ENCODE data around the gene MEPCE.
"Not testable (repeated sequence)": the region's sequence is repeated elsewhere in the genome, so short reads cannot be mapped to it uniquely, and the experiment has no call there.

The MEPCE gene

GRCh38 chr7:100437150-100438100 is 7.8 kb downstream of the MEPCE start:
- Histone ChIP-seq H3K27me3 (ENCODE audit: insufficient read depth, low read depth) (no peaks in the 10 kb centered on the region), H4K20me1 (ENCODE audit: insufficient read depth) (no peaks in the 10 kb centered on the region), H3K4me1 (ENCODE audit: low read depth, poor library complexity, severe bottlenecking) (peaks cover 20% of the 10 kb centered on the region), H2AFZ (ENCODE audit: low read depth) (peak overlapping the region; percentile 56; the same call in 1 of the 2 replicates), H3K27ac (no peak overlapping the region), H3K9ac (peak overlapping the region; percentile 82; the same call in 1 of the 2 replicates), H3K4me2 (peak overlapping the region; percentile 49), H3K4me3 (IDR thresholded peaks at IDR 0.05; ENCODE audit: insufficient read depth, low read depth, low read length) (no peak overlapping the region), H3K36me3 (ENCODE audit: insufficient read depth) (peaks cover 4% of the 10 kb centered on the region; the same call in 1 of the 2 replicates), H3K79me2 (ENCODE audit: insufficient read depth, low read depth) (peaks cover 24% of the 10 kb centered on the region)
- TF ChIP-seq CTCF (conservative IDR thresholded peaks at IDR 0.05; ENCODE audit: low read depth, low read length): no peak

- peaks cover 17% of the 10 kb centered on the region for H3K4me1 ChIP-seq (ENCODE audit: low read depth, poor library complexity, severe bottlenecking)
- no peak for TF ChIP-seq CTCF (conservative IDR thresholded peaks at IDR 0.05; ENCODE audit: low read depth, low read length)
- H3K79me2 ChIP-seq (ENCODE audit: insufficient read depth, low read depth): peaks cover 24% of the 10 kb centered on the region
- no peak overlapping the region for H2AFZ ChIP-seq (ENCODE audit: low read depth)
- no peaks in the 10 kb centered on the region for H4K20me1 ChIP-seq (ENCODE audit: insufficient read depth)
- H3K27ac ChIP-seq: no peak overlapping the region
- no peaks in the 10 kb centered on the region for H3K27me3 ChIP-seq (ENCODE audit: insufficient read depth, low read depth)
- H3K4me2 ChIP-seq: no peak overlapping the region
- peaks cover 4% of the 10 kb centered on the region; the same call in 1 of the 2 replicates for H3K36me3 ChIP-seq (ENCODE audit: insufficient read depth)
- no peak overlapping the region for H3K4me3 ChIP-seq (IDR thresholded peaks at IDR 0.05; ENCODE audit: insufficient read depth, low read depth, low read length)
- no peak overlapping the region for H3K9ac ChIP-seq
Measured at GRCh38 chr7:100438172-100438571, 8.5 kb downstream of the MEPCE start.

GRCh38 chr7:100438731-100439130 is 9.1 kb downstream of the MEPCE start:
- not testable (repeated sequence) for H2AFZ ChIP-seq (ENCODE audit: low read depth); H3K27me3 ChIP-seq (ENCODE audit: insufficient read depth, low read depth)
- peaks cover 15% of the 10 kb centered on the region for H3K4me1 ChIP-seq (ENCODE audit: low read depth, poor library complexity, severe bottlenecking)

GRCh38 chr7:100439244-100439643 is 9.6 kb downstream of the MEPCE start:
- H4K20me1 ChIP-seq (ENCODE audit: insufficient read depth); H3K36me3 ChIP-seq (ENCODE audit: insufficient read depth); H3K4me1 ChIP-seq (ENCODE audit: low read depth, poor library complexity, severe bottlenecking); H2AFZ ChIP-seq (ENCODE audit: low read depth); H3K4me2 ChIP-seq; H3K27ac ChIP-seq; H3K4me3 ChIP-seq (IDR thresholded peaks at IDR 0.05; ENCODE audit: insufficient read depth, low read depth, low read length); H3K27me3 ChIP-seq (ENCODE audit: insufficient read depth, low read depth); H3K9ac ChIP-seq: not testable (repeated sequence)
- H3K79me2 ChIP-seq (ENCODE audit: insufficient read depth, low read depth): peaks cover 16% of the 10 kb centered on the region

More at GRCh38 chr7:100438731-100439130, 9.1 kb downstream of the MEPCE start:
- H3K4me3 ChIP-seq (IDR thresholded peaks at IDR 0.05; ENCODE audit: insufficient read depth, low read depth, low read length); H3K9ac ChIP-seq; H3K27ac ChIP-seq; H4K20me1 ChIP-seq (ENCODE audit: insufficient read depth); H3K36me3 ChIP-seq (ENCODE audit: insufficient read depth); H3K4me2 ChIP-seq: not testable (repeated sequence)
- peaks cover 21% of the 10 kb centered on the region for H3K79me2 ChIP-seq (ENCODE audit: insufficient read depth, low read depth)

GRCh38 chr7:100441641-100442535 is 12.3 kb downstream of the MEPCE start:
- no peaks in the 10 kb centered on the region for H3K36me3 ChIP-seq (ENCODE audit: insufficient read depth)
- H3K4me3 ChIP-seq (IDR thresholded peaks at IDR 0.05; ENCODE audit: insufficient read depth, low read depth, low read length): no peak overlapping the region
- H2AFZ ChIP-seq (ENCODE audit: low read depth): no peak overlapping the region
- H3K79me2 ChIP-seq (ENCODE audit: insufficient read depth, low read depth): no peaks in the 10 kb centered on the region
- H3K9ac ChIP-seq: no peak overlapping the region
- H4K20me1 ChIP-seq (ENCODE audit: insufficient read depth): no peaks in the 10 kb centered on the region
- H3K27ac ChIP-seq: no peak overlapping the region
- no peaks in the 10 kb centered on the region for H3K4me1 ChIP-seq (ENCODE audit: low read depth, poor library complexity, severe bottlenecking)
- H3K4me2 ChIP-seq: no peak overlapping the region
- H3K27me3 ChIP-seq (ENCODE audit: insufficient read depth, low read depth): no peaks in the 10 kb centered on the region
- no peak for TF ChIP-seq CTCF (conservative IDR thresholded peaks at IDR 0.05; ENCODE audit: low read depth, low read length)
